Occipital lobe (tissue), 2 donors: Measurements from ENCODE around the gene WDR62. TPM values are rescaled to one million over a fixed set of nuclear protein-coding genes. Genes with fewer than 3 reads are reported as not detected.
"Not testable (repeated sequence)": the region's sequence is repeated elsewhere in the genome, so short reads cannot be mapped to it uniquely, and the experiment has no call there.

ENCODE experiments used
- DNase-seq: peaks from one replicate; lab custom pipeline; 2025; lab: John Stamatoyannopoulos, UW
- total RNA-seq: library from RNA; depleted of rRNA; stranded (reverse); fragments of >200 nt; gene quantifications from one replicate; pipeline ENCODE4 v1.2.3, GENCODE V29; 2014

The WDR62 gene
- total RNA-seq, 1 donor from 2014 or later, result 0.78 TPM

DNA sequence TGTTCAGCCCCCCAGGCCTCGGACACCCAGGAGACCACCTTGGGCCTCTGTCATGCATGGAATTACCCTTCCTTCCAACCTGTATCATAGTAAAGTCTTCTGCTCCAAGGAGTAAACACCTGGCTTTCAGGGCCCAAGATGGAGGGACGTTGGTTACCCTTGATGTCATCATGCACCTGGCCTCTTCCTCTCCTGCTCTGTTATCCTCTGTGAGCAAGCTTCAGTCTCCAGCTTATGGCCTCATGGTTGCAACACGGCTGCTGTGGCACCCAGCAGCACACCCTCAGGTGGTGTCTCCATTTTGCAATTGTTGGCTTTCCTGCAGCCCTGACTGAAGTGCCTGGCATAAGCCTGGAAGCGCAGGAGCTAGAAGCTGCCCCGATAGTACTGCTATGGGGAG lies 52.3 kb downstream of the WDR62 start:
- no peak for DNase-seq

- DNase-seq, result no peak
Measured at GRCh38 chr19:36108684-36109083, 54.0 kb downstream of the WDR62 start.

DNA sequence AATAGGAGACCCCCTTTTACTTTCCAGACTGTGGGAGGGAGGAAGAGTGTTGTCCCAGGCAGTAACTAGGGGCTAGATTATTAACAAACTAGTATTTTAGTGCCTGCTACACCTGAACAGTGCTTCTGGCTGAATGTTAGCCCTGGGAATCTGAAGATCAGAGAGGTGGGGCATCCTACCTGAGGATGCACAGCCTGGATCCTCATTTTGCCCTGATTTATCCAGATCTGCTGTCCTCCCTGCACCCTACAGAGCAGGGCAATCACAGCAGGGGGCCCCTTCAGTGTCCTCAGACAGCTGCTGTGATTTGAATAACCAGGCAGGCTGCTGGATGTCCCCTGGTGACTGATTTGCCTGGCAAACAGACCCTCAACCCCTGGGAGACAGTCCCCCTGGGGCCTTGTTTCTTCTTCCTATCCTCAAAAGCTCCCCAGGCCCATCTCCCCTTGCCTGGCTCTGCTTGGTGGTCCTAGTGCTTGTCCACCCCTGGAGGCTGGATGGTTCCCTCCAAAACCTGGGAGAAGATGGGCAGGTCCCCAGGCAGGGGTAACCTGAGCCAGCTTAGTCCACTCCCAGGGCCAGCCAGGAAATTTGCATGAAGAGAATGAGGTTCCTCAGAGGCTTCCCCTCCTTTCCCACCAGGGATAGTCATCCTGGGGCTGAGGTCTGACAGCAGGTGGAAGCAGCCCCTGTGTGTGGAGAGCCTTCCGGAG lies 55.9 kb downstream of the WDR62 start, which contains the start of gene OVOL3:
Gene OVOL3 (plus strand): TSS at position 657 of the 713 bp plus-strand sequence. CDS start 60 bp downstream, outside the sequence.
- no peak for DNase-seq

- DNase-seq, result no peak
Measured at GRCh38 chr19:36111200-36111539, 56.5 kb downstream of the WDR62 start.

DNA sequence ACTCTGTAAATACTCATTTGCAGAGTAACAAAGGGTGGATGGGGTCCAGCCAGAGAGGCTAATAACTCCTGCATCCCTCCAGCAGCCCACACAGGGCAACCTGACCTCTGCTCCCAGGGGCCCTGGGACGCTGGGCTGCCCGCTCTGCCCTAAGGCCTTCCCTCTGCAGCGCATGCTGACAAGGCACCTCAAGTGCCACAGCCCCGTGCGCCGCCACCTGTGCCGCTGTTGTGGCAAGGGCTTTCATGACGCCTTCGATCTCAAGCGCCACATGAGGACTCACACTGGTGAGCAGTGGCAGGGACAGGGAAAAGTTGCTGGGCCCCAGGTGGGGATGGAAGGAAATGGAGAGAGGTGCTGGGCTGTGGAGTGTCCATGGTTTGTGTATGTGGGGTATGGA lies 58.0 kb downstream of the WDR62 start:
- no peak for DNase-seq

DNA sequence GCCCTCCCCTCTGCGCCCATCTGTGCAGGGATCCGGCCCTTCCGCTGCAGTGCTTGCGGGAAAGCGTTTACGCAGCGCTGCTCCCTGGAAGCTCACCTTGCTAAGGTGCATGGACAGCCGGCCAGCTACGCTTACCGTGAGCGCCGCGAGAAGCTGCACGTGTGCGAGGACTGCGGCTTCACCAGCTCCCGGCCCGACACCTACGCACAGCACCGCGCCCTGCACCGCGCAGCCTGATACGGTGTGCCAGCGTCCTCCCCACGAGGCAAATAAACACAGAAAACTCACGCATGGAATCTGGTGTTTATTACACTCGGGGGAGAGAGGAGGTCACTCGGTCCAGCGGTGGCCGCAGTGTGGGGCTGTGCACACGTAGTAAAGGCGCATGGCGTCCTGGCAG lies 58.7 kb downstream of the WDR62 start:
- no peak for DNase-seq

GRCh38 chr19:36113894-36114720 lies 59.4 kb downstream of the WDR62 start:
- DNase-seq, result peak; percentile 50

- peak; percentile 100 for DNase-seq
Measured at GRCh38 chr19:36114721-36115452, 60.2 kb downstream of the WDR62 start, which contains the start of gene POLR2I. Gene POLR2I (minus strand): TSS chr19:36114875. CDS start chr19:36114856, 19 bp downstream.

DNA sequence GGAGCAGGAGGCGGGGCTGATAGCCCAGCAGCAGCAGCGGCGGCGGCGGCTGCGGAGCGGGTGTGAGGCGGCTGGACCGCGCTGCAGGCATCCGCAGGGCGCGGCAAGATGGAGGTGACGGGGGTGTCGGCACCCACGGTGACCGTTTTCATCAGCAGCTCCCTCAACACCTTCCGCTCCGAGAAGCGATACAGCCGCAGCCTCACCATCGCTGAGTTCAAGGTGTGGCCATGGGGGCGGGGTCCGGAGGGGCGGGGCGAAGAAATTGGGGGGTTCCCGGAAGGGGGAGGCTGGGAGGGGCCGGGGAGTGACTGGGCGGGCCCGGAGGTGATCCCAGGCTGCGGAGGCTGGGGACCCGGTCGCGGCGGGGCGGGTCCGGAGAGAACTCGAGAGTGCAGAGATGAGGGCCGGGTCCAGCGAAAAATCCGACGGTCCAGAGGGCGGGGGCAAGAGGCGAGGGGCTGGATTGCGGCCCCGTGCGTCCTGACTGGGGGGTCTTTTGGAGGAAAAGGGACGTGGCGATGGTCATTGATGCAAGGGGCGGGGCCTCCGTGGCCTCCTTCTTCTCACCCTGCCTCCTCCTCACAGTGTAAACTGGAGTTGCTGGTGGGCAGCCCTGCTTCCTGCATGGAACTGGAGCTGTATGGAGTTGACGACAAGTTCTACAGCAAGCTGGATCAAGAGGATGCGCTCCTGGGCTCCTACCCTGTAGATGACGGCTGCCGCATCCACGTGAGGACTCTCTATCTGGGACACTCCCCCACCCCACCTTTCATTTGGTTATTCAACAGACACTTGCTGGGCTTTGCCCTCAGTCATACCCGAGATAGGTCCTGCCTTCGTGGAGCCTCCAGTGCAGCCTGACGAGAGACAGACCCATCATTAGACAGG lies 61.0 kb downstream of the WDR62 start, which contains the start of gene TBCB:
Gene TBCB (plus strand): TSS at position 16 of the 891 bp plus-strand sequence. CDS start 93 bp downstream, at position 109.
- DNase-seq, result no peak

GRCh38 chr19:36116344-36116637 lies 61.6 kb downstream of the WDR62 start:
- no peak for DNase-seq

- no peak for DNase-seq
Measured at GRCh38 chr19:36120092-36120983, 65.6 kb downstream of the WDR62 start.

- no peak for DNase-seq
Measured at GRCh38 chr19:36120984-36121358, 66.3 kb downstream of the WDR62 start.

- DNase-seq, result no peak
Measured at GRCh38 chr19:36121486-36122124, 66.9 kb downstream of the WDR62 start.

- DNase-seq, result no peak
Measured at GRCh38 chr19:36125557-36125956, 70.9 kb downstream of the WDR62 start.

DNA sequence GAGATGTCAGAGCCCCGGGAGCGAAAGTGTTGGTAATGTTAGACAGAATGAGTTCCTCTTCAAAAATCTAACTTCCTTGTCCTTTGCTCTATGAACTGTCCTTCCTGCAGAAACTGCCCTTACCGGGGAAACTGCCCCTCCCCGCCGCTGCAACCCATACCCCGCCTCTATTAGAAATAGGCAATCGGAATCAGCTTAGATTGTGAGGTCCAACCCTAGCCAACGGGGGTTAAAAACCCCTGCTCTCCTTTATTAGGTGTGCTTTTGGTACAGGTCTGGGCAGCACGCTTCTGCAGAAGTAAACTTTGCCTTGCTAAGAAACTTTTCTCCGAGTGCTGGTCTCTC lies 73.7 kb downstream of the WDR62 start:
- no peak for DNase-seq

- DNase-seq, result not testable (repeated sequence)
Measured at GRCh38 chr19:36131221-36131620, 76.5 kb downstream of the WDR62 start.

DNA sequence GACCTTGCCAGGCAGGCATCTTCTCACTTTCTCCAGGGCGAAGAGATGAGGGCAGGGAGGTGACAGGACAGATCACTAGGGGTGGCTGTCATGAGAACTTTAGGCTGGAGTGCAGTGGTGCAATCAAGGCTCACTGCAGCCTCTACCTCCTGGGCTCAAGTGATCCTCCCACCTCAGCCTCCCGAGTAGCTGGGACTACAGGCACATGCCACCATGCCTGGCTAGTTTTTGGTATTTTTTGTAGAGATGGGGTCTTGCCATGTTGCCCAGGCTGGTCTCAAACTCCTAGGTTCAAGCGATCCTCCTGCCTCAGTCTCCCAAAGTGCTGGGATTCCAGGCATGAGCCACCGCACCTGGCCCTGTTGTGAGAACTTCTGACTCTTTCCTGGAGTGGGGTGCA lies 80.2 kb downstream of the WDR62 start:
- not testable (repeated sequence) for DNase-seq

GRCh38 chr19:36136964-36137686 lies 82.4 kb downstream of the WDR62 start:
- no peak for DNase-seq

- no peak for DNase-seq
Measured at GRCh38 chr19:36139120-36139472, 84.4 kb downstream of the WDR62 start.
